Neural progenitor cell (in vitro differentiated cells): ENCODE results near the gene CLEC3B. TPM values are rescaled to one million over a fixed set of nuclear protein-coding genes. Genes with fewer than 3 reads are reported as not detected.

ENCODE experiments used
- DNase-seq: peaks from one replicate; pipeline ENCODE4 v3.0.0-alpha.2; 2016; ENCODE audit warnings: low spot score
- H2AFZ ChIP-seq: fragments of 200-600 bp; sonication (generic); replicated peaks from 2 replicates; pipeline ENCODE4 v1.6.1; 2016; ENCODE audit warnings: antibody characterized with exemption
- H3F3A ChIP-seq: fragments of 200-600 bp; sonication (generic); 2 replicates; pipeline ENCODE4 v1.6.1; 2016; ENCODE audit warnings: antibody characterized with exemption, low read depth
- H3K27ac ChIP-seq: fragments of 200-600 bp; sonication (generic); 2 replicates; pipeline ENCODE4 v1.5.1; 2016; ENCODE audit warnings: mild to moderate bottlenecking
- H3K27me3 ChIP-seq: fragments of 200-600 bp; sonication (generic); 2 replicates; pipeline ENCODE4 v1.6.1; 2016; ENCODE audit warnings: mild to moderate bottlenecking, moderate library complexity
- H3K36me3 ChIP-seq: fragments of 200-600 bp; sonication (generic); 2 replicates; pipeline ENCODE4 v1.5.1; 2016
- H3K4me1 ChIP-seq: fragments of 200-600 bp; sonication (generic); 2 replicates; pipeline ENCODE4 v1.6.1; 2016; ENCODE audit warnings: mixed run types
- H3K4me2 ChIP-seq: fragments of 200-600 bp; sonication (generic); 2 replicates; pipeline ENCODE4 v1.6.1; 2016
- H3K4me3 ChIP-seq: fragments of 200-600 bp; sonication (generic); 2 replicates; pipeline ENCODE4 v1.5.1; 2016
- H3K79me2 ChIP-seq: fragments of 200-600 bp; sonication (generic); 2 replicates; pipeline ENCODE4 v1.6.1; 2016; ENCODE audit warnings: low read depth
- H3K9ac ChIP-seq: fragments of 200-600 bp; sonication (generic); 2 replicates; pipeline ENCODE4 v1.6.1; 2016
- H3K9me3 ChIP-seq: fragments of 200-600 bp; sonication (generic); 2 replicates; pipeline ENCODE4 v1.5.1; 2016; ENCODE audit warnings: low read depth
- H4K20me1 ChIP-seq: fragments of 200-600 bp; sonication (generic); 2 replicates; pipeline ENCODE4 v1.6.1; 2016; ENCODE audit warnings: low read depth
- H3K27ac Mint-ChIP-seq: 3 replicates; pipeline ENCODE4 v1.8.0; 2021; ENCODE audit warnings: mixed read lengths
- H3K27me3 Mint-ChIP-seq: 2 replicates; pipeline ENCODE4 v1.8.0; 2022; ENCODE audit warnings: low read depth, mild to moderate bottlenecking, inconsistent platforms, moderate library complexity, mixed read lengths; ENCODE audit not compliant: insufficient read depth
- H3K36me3 Mint-ChIP-seq: 3 replicates; pipeline ENCODE4 v1.8.0; 2021; ENCODE audit warnings: mixed read lengths
- H3K4me1 Mint-ChIP-seq: 3 replicates; pipeline ENCODE4 v1.8.0; 2021; ENCODE audit warnings: mixed read lengths
- H3K4me3 Mint-ChIP-seq: 3 replicates; pipeline ENCODE4 v1.8.0; 2021; ENCODE audit warnings: mild to moderate bottlenecking, moderate library complexity, mixed read lengths
- H3K9me3 Mint-ChIP-seq: 3 replicates; pipeline ENCODE4 v1.8.0; 2020; ENCODE audit warnings: mixed read lengths
- EZH2 ChIP-seq: fragments of 200-600 bp; sonication (generic); IDR thresholded peaks from 2 replicates; pipeline ENCODE4 v1.6.1; 2017; ENCODE audit warnings: antibody characterized with exemption, mild to moderate bottlenecking, moderate library complexity
- EZH2phosphoT487 ChIP-seq: fragments of 200-600 bp; sonication (generic); IDR thresholded peaks from 2 replicates; pipeline ENCODE4 v1.6.1; 2017; ENCODE audit warnings: antibody characterized with exemption
- total RNA-seq: library from RNA; depleted of rRNA; stranded (reverse); fragments of >200 nt; gene quantifications from 2 replicates; pipeline ENCODE4 v1.2.3, GENCODE V29; 2015; ENCODE audit warnings: low replicate concordance
- TF ChIP-seq, protein P1 (sequence below): fragments of 200-600 bp; sonication (generic); IDR thresholded peaks from 2 replicates; pipeline ENCODE4 v1.5.1; 2017; ENCODE audit warnings: antibody characterized with exemption, mild to moderate bottlenecking

Gene CLEC3B
- total RNA-seq, 1 donor from 2014 or later, result not detected

DNA sequence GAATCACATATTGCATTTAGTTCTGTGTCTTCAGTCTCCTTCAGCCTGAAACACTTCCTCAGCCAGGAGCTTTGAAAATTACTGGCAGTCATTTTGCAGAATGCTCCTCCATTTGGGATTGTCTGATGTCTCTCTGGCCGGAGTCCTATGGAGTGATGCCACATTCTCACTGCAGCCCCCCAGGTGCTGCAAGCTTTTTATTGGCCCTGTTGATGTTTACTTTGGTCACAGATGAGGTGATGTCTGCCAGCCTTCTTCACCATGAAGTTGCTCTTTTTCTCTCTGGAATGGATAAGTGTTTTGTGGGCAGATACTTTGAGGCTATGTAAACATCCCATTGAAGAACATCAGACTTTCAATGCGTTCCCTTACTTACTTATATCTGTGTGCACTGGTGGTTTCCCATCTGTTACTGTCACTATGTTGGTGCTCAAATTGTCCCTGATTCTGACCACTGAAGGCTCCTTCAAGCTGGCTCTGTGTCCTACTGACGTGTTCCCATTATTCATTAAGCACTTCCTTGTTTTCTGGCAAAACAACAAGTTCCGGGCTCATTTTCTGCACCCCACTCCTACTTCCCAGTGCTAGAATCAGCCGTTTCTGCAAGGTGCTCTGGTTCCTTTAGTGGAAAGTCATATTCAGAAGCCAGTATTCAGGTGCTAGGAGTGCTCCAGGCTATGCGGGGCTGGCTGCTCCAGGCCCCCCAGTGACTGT, 1.4 kb upstream of the CLEC3B start:
- Histone ChIP-seq H3F3A (no peaks in the 10 kb centered on the region), H4K20me1 (no peaks in the 10 kb centered on the region), H3K9me3 (no peaks in the 10 kb centered on the region), H3K27ac (no peak overlapping the region), H3K4me3 (no peak overlapping the region), H3K27me3 (no peaks in the 10 kb centered on the region), H2AFZ (no peak overlapping the region), H3K9ac (no peak overlapping the region), H3K79me2 (no peaks in the 10 kb centered on the region), H3K4me1 (no peaks in the 10 kb centered on the region), H3K4me2 (no peak overlapping the region), H3K36me3 (no peaks in the 10 kb centered on the region)
- TF ChIP-seq, protein P1, sequence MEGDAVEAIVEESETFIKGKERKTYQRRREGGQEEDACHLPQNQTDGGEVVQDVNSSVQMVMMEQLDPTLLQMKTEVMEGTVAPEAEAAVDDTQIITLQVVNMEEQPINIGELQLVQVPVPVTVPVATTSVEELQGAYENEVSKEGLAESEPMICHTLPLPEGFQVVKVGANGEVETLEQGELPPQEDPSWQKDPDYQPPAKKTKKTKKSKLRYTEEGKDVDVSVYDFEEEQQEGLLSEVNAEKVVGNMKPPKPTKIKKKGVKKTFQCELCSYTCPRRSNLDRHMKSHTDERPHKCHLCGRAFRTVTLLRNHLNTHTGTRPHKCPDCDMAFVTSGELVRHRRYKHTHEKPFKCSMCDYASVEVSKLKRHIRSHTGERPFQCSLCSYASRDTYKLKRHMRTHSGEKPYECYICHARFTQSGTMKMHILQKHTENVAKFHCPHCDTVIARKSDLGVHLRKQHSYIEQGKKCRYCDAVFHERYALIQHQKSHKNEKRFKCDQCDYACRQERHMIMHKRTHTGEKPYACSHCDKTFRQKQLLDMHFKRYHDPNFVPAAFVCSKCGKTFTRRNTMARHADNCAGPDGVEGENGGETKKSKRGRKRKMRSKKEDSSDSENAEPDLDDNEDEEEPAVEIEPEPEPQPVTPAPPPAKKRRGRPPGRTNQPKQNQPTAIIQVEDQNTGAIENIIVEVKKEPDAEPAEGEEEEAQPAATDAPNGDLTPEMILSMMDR, result no peak
- TF ChIP-seq EZH2 (no peak), EZH2phosphoT487 (no peak)
- Mint-ChIP-seq H3K4me3 (no peak overlapping the region), H3K9me3 (no peaks in the 10 kb centered on the region), H3K27ac (no peak overlapping the region), H3K27me3 (peaks cover 3% of the 10 kb centered on the region), H3K36me3 (no peaks in the 10 kb centered on the region), H3K4me1 (peaks cover 15% of the 10 kb centered on the region)
- DNase-seq, result no peak

DNA sequence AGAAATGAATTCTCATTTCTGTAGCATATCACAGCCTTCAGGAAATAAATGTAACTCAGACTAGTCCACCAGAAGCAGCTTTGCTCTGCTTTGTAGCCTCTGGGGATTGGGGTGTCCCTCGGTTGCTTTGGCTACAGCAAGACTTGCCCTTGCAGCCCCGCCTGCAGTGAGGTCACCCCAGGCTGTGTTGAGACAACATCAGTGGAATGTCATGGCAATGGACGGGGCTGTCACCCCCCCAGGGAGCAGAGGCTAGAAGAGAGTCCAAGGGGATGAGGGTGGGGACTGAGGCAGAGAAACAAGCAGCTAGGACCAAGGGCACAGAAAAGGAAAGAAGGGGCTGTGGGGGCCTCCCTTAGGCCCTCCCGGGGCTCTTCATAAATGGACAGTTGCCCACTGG, 854 bp downstream of the CLEC3B start:
- H3K4me3 Mint-ChIP-seq, result no peak overlapping the region
- Histone ChIP-seq H2AFZ (no peak overlapping the region), H3K4me1 (peaks cover 4% of the 10 kb centered on the region), H3K9me3 (no peaks in the 10 kb centered on the region), H3K79me2 (no peaks in the 10 kb centered on the region), H3K9ac (no peak overlapping the region), H3F3A (no peaks in the 10 kb centered on the region), H4K20me1 (no peaks in the 10 kb centered on the region), H3K27ac (no peak overlapping the region), H3K4me2 (no peak overlapping the region), H3K4me3 (no peak overlapping the region), H3K27me3 (no peaks in the 10 kb centered on the region), H3K36me3 (no peaks in the 10 kb centered on the region)
- no peaks in the 10 kb centered on the region for H3K36me3 Mint-ChIP-seq
- peak overlapping the region; percentile 91 for H3K27ac Mint-ChIP-seq
- H3K9me3 Mint-ChIP-seq, result no peaks in the 10 kb centered on the region
- peaks cover 5% of the 10 kb centered on the region for H3K27me3 Mint-ChIP-seq
- TF ChIP-seq, protein P1, result no peak
- no peak for TF ChIP-seq EZH2phosphoT487
- no peak for TF ChIP-seq EZH2
- H3K4me1 Mint-ChIP-seq, result peaks cover 15% of the 10 kb centered on the region
- no peak for DNase-seq

DNA sequence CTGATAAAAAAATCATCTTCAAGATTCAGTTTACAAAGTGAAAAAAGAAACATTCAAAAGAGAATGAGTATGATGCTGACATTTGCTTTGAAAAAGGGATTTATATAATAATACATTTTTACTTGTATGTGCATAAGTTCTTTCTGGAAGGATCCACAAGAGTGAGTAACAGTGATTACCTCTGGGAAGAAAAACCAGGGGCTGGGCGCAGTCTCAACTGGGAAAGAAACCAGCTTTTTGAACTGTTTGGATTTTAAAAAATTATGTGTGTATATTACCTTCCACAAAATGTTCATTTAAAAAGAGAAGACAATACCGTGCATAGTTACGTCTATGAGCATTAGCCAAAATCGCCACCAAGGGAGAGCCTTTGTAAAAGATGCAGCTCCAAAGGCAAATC, 1.3 kb downstream of the CLEC3B start:
- H3K9me3 ChIP-seq, result no peaks in the 10 kb centered on the region
- H3K79me2 ChIP-seq, result no peaks in the 10 kb centered on the region
- H4K20me1 ChIP-seq, result no peaks in the 10 kb centered on the region
- peaks cover 4% of the 10 kb centered on the region for H3K4me1 ChIP-seq
- Mint-ChIP-seq H3K27ac (no peak overlapping the region), H3K36me3 (no peaks in the 10 kb centered on the region), H3K27me3 (peaks cover 7% of the 10 kb centered on the region), H3K9me3 (no peaks in the 10 kb centered on the region), H3K4me3 (no peak overlapping the region), H3K4me1 (peaks cover 15% of the 10 kb centered on the region)
- no peak overlapping the region for H3K4me3 ChIP-seq
- H3F3A ChIP-seq, result no peaks in the 10 kb centered on the region
- H2AFZ ChIP-seq, result no peak overlapping the region
- TF ChIP-seq, protein P1, result no peak
- TF ChIP-seq EZH2 (no peak), EZH2phosphoT487 (no peak)
- DNase-seq, result no peak
- H3K4me2 ChIP-seq, result no peak overlapping the region
- peaks cover 3% of the 10 kb centered on the region for H3K27me3 ChIP-seq
- H3K27ac ChIP-seq, result no peak overlapping the region
- no peak overlapping the region for H3K9ac ChIP-seq
- H3K36me3 ChIP-seq, result no peaks in the 10 kb centered on the region
